ENCODE data around the gene TPRG1.

DNA sequence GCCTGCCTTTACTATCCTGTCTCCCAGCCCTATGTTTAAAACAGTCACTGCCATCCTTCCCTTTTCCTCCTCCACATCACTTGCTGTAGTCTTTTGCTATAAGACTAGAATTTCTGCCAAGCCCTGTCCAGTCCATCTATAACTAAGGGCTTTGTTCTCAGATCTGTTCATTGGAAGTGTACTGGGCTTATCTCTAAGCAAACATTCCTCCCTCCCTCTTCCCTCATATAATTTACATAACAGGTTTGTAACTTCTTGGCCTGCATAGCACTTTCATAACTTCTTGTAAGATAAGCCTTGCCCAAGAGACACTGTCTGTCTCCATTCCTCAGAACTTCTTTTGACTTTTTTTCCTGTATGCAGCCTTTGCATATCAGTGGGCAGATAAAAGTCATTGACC is 16.7 kb downstream of the TPRG1 start:
- TF ChIP-seq, protein P1, sequence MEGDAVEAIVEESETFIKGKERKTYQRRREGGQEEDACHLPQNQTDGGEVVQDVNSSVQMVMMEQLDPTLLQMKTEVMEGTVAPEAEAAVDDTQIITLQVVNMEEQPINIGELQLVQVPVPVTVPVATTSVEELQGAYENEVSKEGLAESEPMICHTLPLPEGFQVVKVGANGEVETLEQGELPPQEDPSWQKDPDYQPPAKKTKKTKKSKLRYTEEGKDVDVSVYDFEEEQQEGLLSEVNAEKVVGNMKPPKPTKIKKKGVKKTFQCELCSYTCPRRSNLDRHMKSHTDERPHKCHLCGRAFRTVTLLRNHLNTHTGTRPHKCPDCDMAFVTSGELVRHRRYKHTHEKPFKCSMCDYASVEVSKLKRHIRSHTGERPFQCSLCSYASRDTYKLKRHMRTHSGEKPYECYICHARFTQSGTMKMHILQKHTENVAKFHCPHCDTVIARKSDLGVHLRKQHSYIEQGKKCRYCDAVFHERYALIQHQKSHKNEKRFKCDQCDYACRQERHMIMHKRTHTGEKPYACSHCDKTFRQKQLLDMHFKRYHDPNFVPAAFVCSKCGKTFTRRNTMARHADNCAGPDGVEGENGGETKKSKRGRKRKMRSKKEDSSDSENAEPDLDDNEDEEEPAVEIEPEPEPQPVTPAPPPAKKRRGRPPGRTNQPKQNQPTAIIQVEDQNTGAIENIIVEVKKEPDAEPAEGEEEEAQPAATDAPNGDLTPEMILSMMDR (IDR thresholded peaks at IDR 0.05), result no peak
- TF ChIP-seq EZH2 (IDR thresholded peaks at IDR 0.05; ENCODE audit: borderline replicate concordance, insufficient read depth, low read depth, low read length, poor library complexity, severe bottlenecking), result no peak

All from B cell (primary cell).